Measurements from ENCODE around the gene EIF4G3.

EIF4G3 gene

DNA sequence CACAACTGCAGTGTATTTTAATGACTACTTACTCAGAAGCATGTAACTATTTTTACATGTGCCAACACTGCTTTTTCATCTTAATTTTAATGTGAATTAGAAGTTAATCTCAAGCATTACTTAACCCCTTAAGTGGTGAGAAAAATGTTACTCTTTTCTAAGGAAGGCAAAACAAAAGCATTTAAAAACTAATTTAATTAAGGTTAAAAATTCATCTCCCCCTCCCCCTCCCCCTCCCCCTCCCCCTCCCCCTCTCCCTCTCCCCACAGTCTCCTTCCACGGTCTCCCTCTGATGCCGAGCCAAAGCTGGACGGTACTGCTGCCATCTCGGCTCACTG lies 362.2 kb downstream of the EIF4G3 start (continued):
- TF ChIP-seq, protein P1, sequence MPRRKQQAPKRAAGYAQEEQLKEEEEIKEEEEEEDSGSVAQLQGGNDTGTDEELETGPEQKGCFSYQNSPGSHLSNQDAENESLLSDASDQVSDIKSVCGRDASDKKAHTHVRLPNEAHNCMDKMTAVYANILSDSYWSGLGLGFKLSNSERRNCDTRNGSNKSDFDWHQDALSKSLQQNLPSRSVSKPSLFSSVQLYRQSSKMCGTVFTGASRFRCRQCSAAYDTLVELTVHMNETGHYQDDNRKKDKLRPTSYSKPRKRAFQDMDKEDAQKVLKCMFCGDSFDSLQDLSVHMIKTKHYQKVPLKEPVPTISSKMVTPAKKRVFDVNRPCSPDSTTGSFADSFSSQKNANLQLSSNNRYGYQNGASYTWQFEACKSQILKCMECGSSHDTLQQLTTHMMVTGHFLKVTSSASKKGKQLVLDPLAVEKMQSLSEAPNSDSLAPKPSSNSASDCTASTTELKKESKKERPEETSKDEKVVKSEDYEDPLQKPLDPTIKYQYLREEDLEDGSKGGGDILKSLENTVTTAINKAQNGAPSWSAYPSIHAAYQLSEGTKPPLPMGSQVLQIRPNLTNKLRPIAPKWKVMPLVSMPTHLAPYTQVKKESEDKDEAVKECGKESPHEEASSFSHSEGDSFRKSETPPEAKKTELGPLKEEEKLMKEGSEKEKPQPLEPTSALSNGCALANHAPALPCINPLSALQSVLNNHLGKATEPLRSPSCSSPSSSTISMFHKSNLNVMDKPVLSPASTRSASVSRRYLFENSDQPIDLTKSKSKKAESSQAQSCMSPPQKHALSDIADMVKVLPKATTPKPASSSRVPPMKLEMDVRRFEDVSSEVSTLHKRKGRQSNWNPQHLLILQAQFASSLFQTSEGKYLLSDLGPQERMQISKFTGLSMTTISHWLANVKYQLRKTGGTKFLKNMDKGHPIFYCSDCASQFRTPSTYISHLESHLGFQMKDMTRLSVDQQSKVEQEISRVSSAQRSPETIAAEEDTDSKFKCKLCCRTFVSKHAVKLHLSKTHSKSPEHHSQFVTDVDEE (CRISPR knock-in tag; IDR thresholded peaks at IDR 0.05) = no peak

DNA sequence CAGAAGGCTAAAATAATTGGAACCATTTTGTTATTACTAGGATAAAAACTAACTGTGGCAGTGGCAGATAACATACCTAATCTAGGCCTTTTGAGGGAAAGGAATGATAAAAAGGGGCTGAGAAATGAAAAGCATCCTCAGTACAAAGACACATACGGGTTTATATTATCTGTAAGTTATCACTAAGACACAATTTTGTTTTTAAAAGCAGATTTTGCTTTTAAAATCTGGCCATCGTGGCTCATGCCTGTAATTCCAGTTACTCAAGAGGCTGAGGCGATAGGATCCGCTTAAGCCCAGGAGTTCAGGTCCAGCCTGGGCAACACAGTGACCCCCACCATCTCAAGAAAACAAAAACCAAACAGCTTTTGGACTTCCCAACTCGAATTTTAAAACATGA lies 364.8 kb downstream of the EIF4G3 start:
- TF ChIP-seq BACH2 (CRISPR knock-in tag; IDR thresholded peaks at IDR 0.05; ENCODE audit: borderline replicate concordance) = no peak
- TF ChIP-seq ZNF8 (CRISPR knock-in tag; IDR thresholded peaks at IDR 0.05) = no peak
- TF ChIP-seq ISL1 (CRISPR knock-in tag; IDR thresholded peaks at IDR 0.05) = no peak
- TF ChIP-seq, protein P2, sequence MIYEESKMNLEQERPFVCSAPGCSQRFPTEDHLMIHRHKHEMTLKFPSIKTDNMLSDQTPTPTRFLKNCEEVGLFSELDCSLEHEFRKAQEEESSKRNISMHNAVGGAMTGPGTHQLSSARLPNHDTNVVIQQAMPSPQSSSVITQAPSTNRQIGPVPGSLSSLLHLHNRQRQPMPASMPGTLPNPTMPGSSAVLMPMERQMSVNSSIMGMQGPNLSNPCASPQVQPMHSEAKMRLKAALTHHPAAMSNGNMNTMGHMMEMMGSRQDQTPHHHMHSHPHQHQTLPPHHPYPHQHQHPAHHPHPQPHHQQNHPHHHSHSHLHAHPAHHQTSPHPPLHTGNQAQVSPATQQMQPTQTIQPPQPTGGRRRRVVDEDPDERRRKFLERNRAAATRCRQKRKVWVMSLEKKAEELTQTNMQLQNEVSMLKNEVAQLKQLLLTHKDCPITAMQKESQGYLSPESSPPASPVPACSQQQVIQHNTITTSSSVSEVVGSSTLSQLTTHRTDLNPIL (CRISPR knock-in tag; IDR thresholded peaks at IDR 0.05; ENCODE audit: low read depth) = no peak
- TF ChIP-seq, protein P3, sequence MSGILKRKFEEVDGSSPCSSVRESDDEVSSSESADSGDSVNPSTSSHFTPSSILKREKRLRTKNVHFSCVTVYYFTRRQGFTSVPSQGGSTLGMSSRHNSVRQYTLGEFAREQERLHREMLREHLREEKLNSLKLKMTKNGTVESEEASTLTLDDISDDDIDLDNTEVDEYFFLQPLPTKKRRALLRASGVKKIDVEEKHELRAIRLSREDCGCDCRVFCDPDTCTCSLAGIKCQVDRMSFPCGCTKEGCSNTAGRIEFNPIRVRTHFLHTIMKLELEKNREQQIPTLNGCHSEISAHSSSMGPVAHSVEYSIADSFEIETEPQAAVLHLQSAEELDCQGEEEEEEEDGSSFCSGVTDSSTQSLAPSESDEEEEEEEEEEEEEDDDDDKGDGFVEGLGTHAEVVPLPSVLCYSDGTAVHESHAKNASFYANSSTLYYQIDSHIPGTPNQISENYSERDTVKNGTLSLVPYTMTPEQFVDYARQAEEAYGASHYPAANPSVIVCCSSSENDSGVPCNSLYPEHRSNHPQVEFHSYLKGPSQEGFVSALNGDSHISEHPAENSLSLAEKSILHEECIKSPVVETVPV (CRISPR knock-in tag; IDR thresholded peaks at IDR 0.05) = no peak
- TF ChIP-seq RARB (CRISPR knock-in tag; IDR thresholded peaks at IDR 0.05) = no peak
- no peak for TF ChIP-seq TCF4 (CRISPR knock-in tag; IDR thresholded peaks at IDR 0.05; ENCODE audit: borderline replicate concordance)
- TF ChIP-seq, protein P1 (CRISPR knock-in tag; IDR thresholded peaks at IDR 0.05) = no peak
- TF ChIP-seq ARNTL (CRISPR knock-in tag; IDR thresholded peaks at IDR 0.05; ENCODE audit: borderline replicate concordance, low read depth) = no peak
- TF ChIP-seq ZC3H10 (CRISPR knock-in tag; IDR thresholded peaks at IDR 0.05) = no peak
- TF ChIP-seq SNAI2 (CRISPR knock-in tag; IDR thresholded peaks at IDR 0.05) = no peak
- ATAC-seq = no peak

DNA sequence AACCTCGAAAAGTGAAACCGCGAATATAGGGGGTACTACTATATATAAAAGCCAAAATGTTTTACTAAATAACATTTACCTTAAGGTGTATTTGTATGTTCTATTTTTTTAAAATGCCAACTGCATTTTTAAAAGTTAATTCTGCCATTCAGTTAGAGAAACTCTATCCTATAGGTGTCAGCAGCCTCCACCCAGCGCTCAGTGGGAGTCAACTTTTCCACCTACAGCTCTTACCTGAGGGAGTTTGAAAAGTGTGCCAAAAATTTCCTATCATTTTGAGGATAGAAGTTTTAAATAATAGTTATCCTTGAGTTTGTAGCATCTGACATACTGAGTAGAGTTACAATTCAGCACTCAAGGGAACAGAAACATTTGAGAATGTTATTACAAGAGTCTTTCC lies 383.5 kb downstream of the EIF4G3 start:
- no peak for ATAC-seq
- TF ChIP-seq, protein P2 (CRISPR knock-in tag; IDR thresholded peaks at IDR 0.05; ENCODE audit: low read depth) = no peak
- TF ChIP-seq OSR1 (CRISPR knock-in tag; IDR thresholded peaks at IDR 0.05) = no peak
- no peak for TF ChIP-seq GLIS3 (CRISPR knock-in tag; IDR thresholded peaks at IDR 0.05)
- TF ChIP-seq ISL1 (CRISPR knock-in tag; IDR thresholded peaks at IDR 0.05) = no peak
- TF ChIP-seq ARNTL (CRISPR knock-in tag; IDR thresholded peaks at IDR 0.05; ENCODE audit: borderline replicate concordance, low read depth) = no peak
- no peak for TF ChIP-seq ZNF565 (CRISPR knock-in tag; conservative IDR thresholded peaks at IDR 0.05; ENCODE audit: low read depth)
- no peak for TF ChIP-seq BACH2 (CRISPR knock-in tag; IDR thresholded peaks at IDR 0.05; ENCODE audit: borderline replicate concordance)
- TF ChIP-seq TCF4 (CRISPR knock-in tag; IDR thresholded peaks at IDR 0.05; ENCODE audit: borderline replicate concordance) = no peak
- TF ChIP-seq ZFP30 (CRISPR knock-in tag; IDR thresholded peaks at IDR 0.05) = no peak
- TF ChIP-seq PPARA (CRISPR knock-in tag; IDR thresholded peaks at IDR 0.05; ENCODE audit: borderline replicate concordance) = no peak
- TF ChIP-seq, protein P3 (CRISPR knock-in tag; IDR thresholded peaks at IDR 0.05) = no peak
- TF ChIP-seq, protein P4, sequence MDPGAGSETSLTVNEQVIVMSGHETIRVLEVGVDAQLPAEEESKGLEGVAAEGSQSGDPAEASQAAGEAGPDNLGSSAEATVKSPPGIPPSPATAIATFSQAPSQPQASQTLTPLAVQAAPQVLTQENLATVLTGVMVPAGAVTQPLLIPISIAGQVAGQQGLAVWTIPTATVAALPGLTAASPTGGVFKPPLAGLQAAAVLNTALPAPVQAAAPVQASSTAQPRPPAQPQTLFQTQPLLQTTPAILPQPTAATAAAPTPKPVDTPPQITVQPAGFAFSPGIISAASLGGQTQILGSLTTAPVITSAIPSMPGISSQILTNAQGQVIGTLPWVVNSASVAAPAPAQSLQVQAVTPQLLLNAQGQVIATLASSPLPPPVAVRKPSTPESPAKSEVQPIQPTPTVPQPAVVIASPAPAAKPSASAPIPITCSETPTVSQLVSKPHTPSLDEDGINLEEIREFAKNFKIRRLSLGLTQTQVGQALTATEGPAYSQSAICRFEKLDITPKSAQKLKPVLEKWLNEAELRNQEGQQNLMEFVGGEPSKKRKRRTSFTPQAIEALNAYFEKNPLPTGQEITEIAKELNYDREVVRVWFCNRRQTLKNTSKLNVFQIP (CRISPR knock-in tag; IDR thresholded peaks at IDR 0.05; ENCODE audit: borderline replicate concordance, low read depth) = no peak
- TF ChIP-seq TOX (CRISPR knock-in tag; IDR thresholded peaks at IDR 0.05; ENCODE audit: borderline replicate concordance) = no peak
